OCI-LY1 (cell line): ENCODE data around the gene RAB3D.

Source experiments
- CTCF ChIP-seq: fragments of 200-600 bp; sonication (generic), shearing (Covaris generic); IDR thresholded peaks from 2 replicates; pipeline ENCODE4 v1.5.1; 2017; ENCODE audit warnings: mild to moderate bottlenecking, antibody characterized with exemption, low read length, moderate library complexity, mixed read lengths
- EZH2 ChIP-seq: fragments of 200-600 bp; sonication (generic), shearing (Covaris generic); IDR thresholded peaks from 2 replicates; pipeline ENCODE4 v1.8.0; 2017; ENCODE audit warnings: borderline replicate concordance, mixed run types, mild to moderate bottlenecking, antibody characterized with exemption, low read length, moderate library complexity, mixed read lengths

DNA sequence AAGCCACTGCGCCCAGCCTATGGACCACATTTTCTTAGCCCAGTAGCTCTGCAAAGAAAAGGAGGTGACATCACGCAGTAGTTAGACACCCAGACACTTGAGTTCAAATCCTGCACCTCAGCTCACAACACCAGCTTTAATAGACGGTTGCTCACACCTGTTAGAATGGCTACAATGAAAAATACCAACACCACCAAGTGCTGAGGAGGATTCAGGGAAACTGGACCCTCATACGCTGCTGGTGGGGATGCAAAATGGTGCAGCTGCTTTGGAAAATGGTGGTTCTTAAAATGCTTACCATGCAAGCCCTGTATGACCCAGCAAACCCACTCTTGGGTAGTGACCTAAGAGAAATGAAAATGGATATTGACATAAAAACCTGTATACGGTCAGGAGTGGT, 65.5 kb downstream of the RAB3D start:
- TF ChIP-seq CTCF, result no peak
- TF ChIP-seq EZH2, result no peak
